Measurements from ENCODE around the gene C7orf57.

- TF ChIP-seq EZH2 (optimal IDR thresholded peaks at IDR 0.05; ENCODE audit: low read depth, low read length) (no peak), EZH2phosphoT487 (IDR thresholded peaks at IDR 0.05; ENCODE audit: low read length) (no peak)
- TF ChIP-seq, protein P1, sequence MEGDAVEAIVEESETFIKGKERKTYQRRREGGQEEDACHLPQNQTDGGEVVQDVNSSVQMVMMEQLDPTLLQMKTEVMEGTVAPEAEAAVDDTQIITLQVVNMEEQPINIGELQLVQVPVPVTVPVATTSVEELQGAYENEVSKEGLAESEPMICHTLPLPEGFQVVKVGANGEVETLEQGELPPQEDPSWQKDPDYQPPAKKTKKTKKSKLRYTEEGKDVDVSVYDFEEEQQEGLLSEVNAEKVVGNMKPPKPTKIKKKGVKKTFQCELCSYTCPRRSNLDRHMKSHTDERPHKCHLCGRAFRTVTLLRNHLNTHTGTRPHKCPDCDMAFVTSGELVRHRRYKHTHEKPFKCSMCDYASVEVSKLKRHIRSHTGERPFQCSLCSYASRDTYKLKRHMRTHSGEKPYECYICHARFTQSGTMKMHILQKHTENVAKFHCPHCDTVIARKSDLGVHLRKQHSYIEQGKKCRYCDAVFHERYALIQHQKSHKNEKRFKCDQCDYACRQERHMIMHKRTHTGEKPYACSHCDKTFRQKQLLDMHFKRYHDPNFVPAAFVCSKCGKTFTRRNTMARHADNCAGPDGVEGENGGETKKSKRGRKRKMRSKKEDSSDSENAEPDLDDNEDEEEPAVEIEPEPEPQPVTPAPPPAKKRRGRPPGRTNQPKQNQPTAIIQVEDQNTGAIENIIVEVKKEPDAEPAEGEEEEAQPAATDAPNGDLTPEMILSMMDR (IDR thresholded peaks at IDR 0.05; ENCODE audit: low read length) = no peak
Observed at GRCh38 chr7:48016641-48017040, 18.7 kb upstream of the C7orf57 start.
